B cell (primary cell): ENCODE data around the gene TESMIN.

Experiments
- CTCF ChIP-seq: fragments of 200-600 bp; IDR thresholded peaks from one replicate; pipeline ENCODE4 v1.8.0; 2022; ENCODE audit warnings: antibody characterized with exemption, mild to moderate bottlenecking
- EZH2 ChIP-seq: IDR thresholded peaks from 2 replicates; pipeline ENCODE4 v1.6.1; 2012; ENCODE audit warnings: borderline replicate concordance, low read depth, mild to moderate bottlenecking, moderate library complexity, low read length; ENCODE audit not compliant: insufficient read depth, poor library complexity, severe bottlenecking

- TF ChIP-seq CTCF (no peak), EZH2 (no peak)
These were observed 19.5 kb upstream of the TESMIN start for GRCh38 chr11:68770781-68771180.
